OCI-M2 (cell line): ENCODE results near the gene TM2D3.

Source experiments
- DNase-seq: peaks from one replicate; lab custom pipeline; 2025; ENCODE audit not compliant: unreplicated experiment; lab: John Stamatoyannopoulos, UW

Gene TM2D3

GRCh38 chr15:101608201-101608600, 44.0 kb downstream of the TM2D3 start:
- DNase-seq, result no peak

DNA sequence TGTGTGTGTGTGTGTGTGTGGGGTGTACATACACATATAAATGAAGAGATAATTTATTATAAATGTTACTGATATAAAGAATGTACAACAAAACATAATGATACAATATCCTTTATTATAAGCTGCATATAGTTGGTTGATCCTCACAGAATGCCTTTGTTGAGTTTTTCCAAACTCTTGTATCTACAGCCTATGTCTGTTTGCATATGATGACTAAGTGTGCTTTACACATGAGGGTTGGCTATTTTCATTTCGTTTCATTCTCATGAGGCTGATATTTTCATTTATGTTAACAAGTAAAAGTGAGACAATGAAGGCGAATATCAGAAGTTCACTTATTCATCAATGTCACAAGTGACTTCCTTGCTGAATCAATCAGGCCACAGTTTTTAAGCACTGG, 45.1 kb downstream of the TM2D3 start:
- DNase-seq, result no peak

- DNase-seq, result no peak
These were observed 47.9 kb downstream of the TM2D3 start for GRCh38 chr15:101604124-101604874.

DNA sequence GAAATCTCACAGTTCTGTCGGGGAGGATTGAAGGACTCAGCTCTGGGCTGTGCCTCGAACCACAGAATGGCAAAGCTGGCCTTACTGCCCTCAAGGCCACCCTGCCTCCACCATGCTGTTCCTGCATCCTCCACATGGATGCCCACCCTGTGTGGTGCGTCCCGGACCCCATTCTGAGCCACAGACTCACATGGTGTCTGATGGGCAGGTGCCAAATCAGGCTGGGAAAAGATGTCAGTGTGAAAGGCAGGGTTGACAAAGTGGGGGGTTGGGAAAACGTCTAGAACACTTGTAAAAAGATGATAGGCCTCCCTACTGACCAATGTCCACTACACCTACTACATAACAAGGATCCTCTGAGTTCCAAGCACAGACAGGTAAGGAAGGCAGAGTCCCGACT, 49.4 kb downstream of the TM2D3 start:
- no peak for DNase-seq

DNA sequence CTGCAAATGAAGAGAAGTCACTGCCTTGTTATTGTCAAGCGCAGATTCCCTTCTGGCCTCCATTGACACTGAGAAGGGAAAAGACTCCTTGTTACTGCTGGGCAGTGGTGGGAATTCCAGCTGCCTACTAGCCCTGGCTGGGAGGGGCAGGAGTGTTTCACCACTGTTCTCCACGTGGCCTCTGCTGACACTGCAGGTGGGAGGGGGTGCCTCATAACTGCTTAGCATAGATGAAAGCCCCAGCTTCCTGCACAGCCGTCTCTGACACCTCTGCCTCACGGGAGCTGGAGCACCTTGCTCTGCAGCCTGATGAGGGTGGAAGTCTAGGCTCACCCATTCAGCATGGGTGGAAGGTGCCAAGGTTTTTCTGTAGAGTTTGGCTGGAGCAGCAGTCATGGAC, 52.1 kb downstream of the TM2D3 start:
- DNase-seq, result no peak

- no peak for DNase-seq
These were observed 53.1 kb downstream of the TM2D3 start for GRCh38 chr15:101599091-101599490.

- DNase-seq, result no peak
These were observed 54.7 kb downstream of the TM2D3 start for GRCh38 chr15:101597360-101597928.

DNA sequence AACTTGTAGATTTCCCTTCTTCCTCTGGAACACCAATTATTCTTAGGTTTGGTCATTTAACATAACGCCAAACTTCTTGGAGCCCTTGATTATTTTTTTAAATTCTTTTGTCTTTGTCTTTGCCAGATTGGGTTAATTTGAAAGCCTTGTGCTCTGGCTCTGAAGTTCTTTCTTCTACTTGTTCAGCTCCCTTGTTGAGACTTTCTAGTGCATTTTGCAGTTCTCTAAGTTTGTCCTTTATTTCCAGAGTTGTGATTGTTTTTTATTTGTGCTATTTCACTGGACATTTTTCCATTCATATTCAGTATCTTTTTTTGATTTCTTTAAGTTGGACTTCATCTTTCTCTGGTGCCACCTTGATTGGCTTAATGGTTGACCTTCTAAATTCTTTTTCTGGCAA, 55.5 kb downstream of the TM2D3 start:
- no peak for DNase-seq
